GM21526 (cell line): ENCODE data around the gene SCN5A.
"Not testable (repeated sequence)": the region's sequence is repeated elsewhere in the genome, so short reads cannot be mapped to it uniquely, and the experiment has no call there.

Experiments
- ATAC-seq: cut with Tn5 transposase; IDR thresholded peaks from one replicate; pipeline ENCODE4 v1.9.1; 2021; ENCODE audit warnings: moderate library complexity; ENCODE audit not compliant: unreplicated experiment, low FRiP score

Gene SCN5A

GRCh38 chr3:38580450-38581382 lies 68.8 kb downstream of the SCN5A start:
- no peak for ATAC-seq

- peak; percentile 59 for ATAC-seq
These were observed 69.7 kb downstream of the SCN5A start for GRCh38 chr3:38579551-38580449.

GRCh38 chr3:38579141-38579540 lies 70.3 kb downstream of the SCN5A start:
- no peak for ATAC-seq

GRCh38 chr3:38578551-38578950 lies 70.9 kb downstream of the SCN5A start:
- no peak for ATAC-seq

- no peak for ATAC-seq
These were observed 71.4 kb downstream of the SCN5A start for GRCh38 chr3:38578081-38578475.

- no peak for ATAC-seq
These were observed 72.0 kb downstream of the SCN5A start for GRCh38 chr3:38577371-38578080.

- no peak for ATAC-seq
These were observed 72.7 kb downstream of the SCN5A start for GRCh38 chr3:38576526-38577370.

GRCh38 chr3:38576131-38576525 lies 73.4 kb downstream of the SCN5A start:
- ATAC-seq: no peak

- ATAC-seq: no peak
These were observed 74.1 kb downstream of the SCN5A start for GRCh38 chr3:38575279-38575843.

GRCh38 chr3:38574411-38575278 lies 74.8 kb downstream of the SCN5A start:
- ATAC-seq: no peak

- no peak for ATAC-seq
These were observed 75.9 kb downstream of the SCN5A start for GRCh38 chr3:38573556-38573955.

GRCh38 chr3:38573111-38573510 lies 76.4 kb downstream of the SCN5A start:
- ATAC-seq: no peak

- ATAC-seq: no peak
These were observed 82.0 kb downstream of the SCN5A start for GRCh38 chr3:38567498-38567897.

GRCh38 chr3:38566794-38567193 lies 82.7 kb downstream of the SCN5A start:
- ATAC-seq: not testable (repeated sequence)

- no peak for ATAC-seq
These were observed 83.3 kb downstream of the SCN5A start for GRCh38 chr3:38566215-38566528.

- no peak for ATAC-seq
These were observed 83.9 kb downstream of the SCN5A start for GRCh38 chr3:38565339-38566214.

- no peak for ATAC-seq
These were observed 84.7 kb downstream of the SCN5A start for GRCh38 chr3:38564631-38565338.
